ENCODE measurements around the gene STOM. TPM values are rescaled to one million over a fixed set of nuclear protein-coding genes. Genes with fewer than 3 reads are reported as not detected.

Gene STOM
- total RNA-seq, 1 experiment from 2014 or later, result 22.4 TPM

GRCh38 chr9:121317737-121318630 is 52.1 kb downstream of the STOM start:
- Histone ChIP-seq H3K4me3 (replicated peaks in 1 of 2; ENCODE audit: low read depth in 1 of 2, low read length in 2 of 2) (no peak overlapping the region), H3K9ac (ENCODE audit: low read length) (no peak overlapping the region), H3K9me3 (ENCODE audit: control insufficient read depth in 1 of 2, insufficient read depth in 1 of 2, low read depth in 1 of 2, low read length in 2 of 2) (no peaks in the 10 kb centered on the region), H3K9me2 (ENCODE audit: insufficient read depth) (no peaks in the 10 kb centered on the region), H2AFZ (ENCODE audit: low read depth, low read length, poor library complexity, severe bottlenecking) (no peak overlapping the region), H3K27ac (ENCODE audit: low read depth, low read length) (no peak overlapping the region), H3K4me2 (ENCODE audit: low read length) (no peak overlapping the region), H3K79me2 (ENCODE audit: insufficient read depth, low read length) (no peaks in the 10 kb centered on the region), H4K20me1 (ENCODE audit: insufficient read depth) (no peaks in the 10 kb centered on the region), H3K4me1 (ENCODE audit: control insufficient read depth in 1 of 2, insufficient read depth in 2 of 2, low read length in 2 of 2) (peaks cover 23 to 32% of the 10 kb centered on the region in 2 experiments), H3K27me3 (ENCODE audit: insufficient read depth, low read length) (no peaks in the 10 kb centered on the region), H3K36me3 (ENCODE audit: control insufficient read depth in 1 of 2, insufficient read depth in 2 of 2, low read length in 2 of 2) (0 out of 4 replicates have a peak, but pooled peaks cover 2 to 6% of the 10 kb centered on the region in 2 experiments)
- ChIA-PET RAD21 (ENCODE audit: low non-redundant PET in 1 of 2, low total read pairs in 2 of 2, uncharacterized antibody in 2 of 2, unreplicated experiment in 2 of 2) (interaction anchor here (0.6 to 0.7 kb wide), 2 partner anchors 81 to 83 kb away, joined by 3 read pairs; no protein-coding TSS in a partner anchor), POLR2A (interaction anchor here (0.9 kb wide), 1 partner anchor 37 kb away, joined by 3 read pairs; no protein-coding TSS in a partner anchor), CTCF (interaction anchor here (0.7 to 2.5 kb wide), 5 partner anchors 31 to 122 kb away, joined by 3 to 24 read pairs (median 3); no protein-coding TSS in a partner anchor)
- TF ChIP-seq MAX (IDR thresholded peaks at IDR 0.05) (no peak), POLR2A (IDR thresholded peaks at IDR 0.05; ENCODE audit: borderline replicate concordance, extremely low read depth, insufficient read depth, insufficient read length) (no peak), ZNF274 (IDR thresholded peaks at IDR 0.05; ENCODE audit: low read depth, low read length) (no peak), CTCF (IDR thresholded peaks at IDR 0.05 in 2 of 3, conservative IDR thresholded peaks at IDR 0.05 in 1 of 3; ENCODE audit: borderline replicate concordance in 1 of 3, insufficient read depth in 1 of 3, low read depth in 2 of 3, low read length in 2 of 3) (no peak), EGR1 (IDR thresholded peaks at IDR 0.05; ENCODE audit: low read depth) (no peak), JUND (IDR thresholded peaks at IDR 0.05) (no peak), RAD21 (IDR thresholded peaks at IDR 0.05; ENCODE audit: low read depth) (no peak), CBX3 (IDR thresholded peaks at IDR 0.05; ENCODE audit: low read depth) (no peak), SRF (IDR thresholded peaks at IDR 0.05; ENCODE audit: low read depth) (no peak), SP1 (IDR thresholded peaks at IDR 0.05; ENCODE audit: low read depth) (no peak), REST (IDR thresholded peaks at IDR 0.05; ENCODE audit: low read depth) (no peak), POLR2AphosphoS5 (IDR thresholded peaks at IDR 0.05; ENCODE audit: low read depth, low read length) (no peak), FOSL1 (IDR thresholded peaks at IDR 0.05; ENCODE audit: low read depth) (no peak), ZBTB33 (IDR thresholded peaks at IDR 0.05; ENCODE audit: extremely low read depth, insufficient replicate concordance, low read length) (no peak), YY1 (IDR thresholded peaks at IDR 0.05; ENCODE audit: extremely low read depth, insufficient replicate concordance, low read depth, low read length) (no peak), ELF1 (IDR thresholded peaks at IDR 0.05; ENCODE audit: borderline replicate concordance, low read depth) (no peak), TCF7L2 (IDR thresholded peaks at IDR 0.05; ENCODE audit: borderline replicate concordance, extremely low read depth, insufficient read depth, insufficient read length) (no peak), SIN3A (IDR thresholded peaks at IDR 0.05; ENCODE audit: low read depth) (no peak)
- DNase-seq (ENCODE audit: low read depth, low spot score) (no peak), ATAC-seq (no peak)
- BruUV-seq (replicated peaks), result no TSS peak
- intact Hi-C loops (cut with micrococcal nuclease), result no loop called here

All from HCT116 (cell line).